Measurements from ENCODE around the gene CERS4. TPM values are rescaled to one million over a fixed set of nuclear protein-coding genes. Genes with fewer than 3 reads are reported as not detected.
"Not testable (repeated sequence)": the region's sequence is repeated elsewhere in the genome, so short reads cannot be mapped to it uniquely, and the experiment has no call there.

CERS4 gene
- total and polyA plus RNA-seq, 5 donors: 10.2 to 20.9 (median 17.7) TPM

- DNase-seq (peak in 1 of 3 donors; percentile 21), ATAC-seq (no peak)
- no peaks in the 10 kb centered on the region for H3K9me3 ChIP-seq (ENCODE audit: control insufficient read depth, low read length)
- intact Hi-C loops (cut with DNase I): loop anchor here (10.0 kb wide), 2 partner anchors 101 to 311 kb away; partner anchors contain the start of gene TIMM44 (in 3 of the 4)
- no peak overlapping the region for H3K4me3 ChIP-seq (ENCODE audit: low read length)
- H3K4me1 ChIP-seq (ENCODE audit: control insufficient read depth, insufficient read depth, low read length): no peaks in the 10 kb centered on the region
- H3K27me3 ChIP-seq (ENCODE audit: control insufficient read depth, insufficient read depth): no peaks in the 10 kb centered on the region
- H3K27ac ChIP-seq (ENCODE audit: low read length): no peak overlapping the region
- WGBS: 87% methylated on average over 18 of the region's 18 CpGs
Observed at GRCh38 chr19:8255426-8256125, 46.4 kb downstream of the CERS4 start.

GRCh38 chr19:8256276-8257051 is 47.3 kb downstream of the CERS4 start:
- DNase-seq: peak in 1 of 3 donors; percentile 21
- Histone ChIP-seq H3K4me3 (ENCODE audit: low read length) (no peak overlapping the region), H3K4me1 (ENCODE audit: control insufficient read depth, insufficient read depth, low read length) (no peaks in the 10 kb centered on the region), H3K27ac (ENCODE audit: low read length) (no peak overlapping the region), H3K27me3 (ENCODE audit: control insufficient read depth, insufficient read depth) (no peaks in the 10 kb centered on the region), H3K9me3 (ENCODE audit: control insufficient read depth, low read length) (no peaks in the 10 kb centered on the region)
- intact Hi-C loops (cut with DNase I): loop anchor here (10.0 kb wide), 2 partner anchors 102 to 312 kb away; partner anchors contain the start of gene TIMM44 (in 3 of the 4)
- ATAC-seq: no peak
- WGBS: 93% methylated on average over 15 of the region's 15 CpGs

- Histone ChIP-seq H3K4me1 (ENCODE audit: control insufficient read depth, insufficient read depth, low read length) (no peaks in the 10 kb centered on the region), H3K9me3 (ENCODE audit: control insufficient read depth, low read length) (no peaks in the 10 kb centered on the region), H3K27me3 (ENCODE audit: control insufficient read depth, insufficient read depth) (no peaks in the 10 kb centered on the region), H3K27ac (ENCODE audit: low read length) (no peak overlapping the region), H3K4me3 (ENCODE audit: low read length) (no peak overlapping the region)
- intact Hi-C loops (cut with DNase I): loop anchor here (10.0 kb wide), 2 partner anchors 102 to 312 kb away; partner anchors contain the start of gene TIMM44 (in 3 of the 4)
- ATAC-seq: no peak
- 67% methylated on average over 5 of the region's 5 CpGs for WGBS
- DNase-seq: peak in 1 of 3 donors; percentile 49
Observed at GRCh38 chr19:8257052-8257443, 47.9 kb downstream of the CERS4 start.

- WGBS: 90% methylated on average over 11 of the region's 11 CpGs
- intact Hi-C loops (cut with DNase I): loop anchor here (10.0 kb wide), 2 partner anchors 105 to 315 kb away; partner anchors contain the start of gene TIMM44 (in 3 of the 4)
- H3K27me3 ChIP-seq (ENCODE audit: control insufficient read depth, insufficient read depth): no peaks in the 10 kb centered on the region
- H3K9me3 ChIP-seq (ENCODE audit: control insufficient read depth, low read length): no peaks in the 10 kb centered on the region
- H3K27ac ChIP-seq (ENCODE audit: low read length): no peak overlapping the region
- no peak for ATAC-seq
- H3K4me3 ChIP-seq (ENCODE audit: low read length): no peak overlapping the region
- peak in 1 of 3 donors; percentile 26 for DNase-seq
- no peaks in the 10 kb centered on the region for H3K4me1 ChIP-seq (ENCODE audit: control insufficient read depth, insufficient read depth, low read length)
Observed at GRCh38 chr19:8259142-8259921, 50.2 kb downstream of the CERS4 start.

- WGBS: 92% methylated on average over 3 of the region's 3 CpGs
- no peak for DNase-seq
Observed at GRCh38 chr19:8259922-8260247, 50.7 kb downstream of the CERS4 start.

GRCh38 chr19:8261347-8261746 is 52.2 kb downstream of the CERS4 start:
- Histone ChIP-seq H3K27me3 (ENCODE audit: control insufficient read depth, insufficient read depth) (no peaks in the 10 kb centered on the region), H3K4me3 (ENCODE audit: low read length) (no peak overlapping the region), H3K4me1 (ENCODE audit: control insufficient read depth, insufficient read depth, low read length) (no peaks in the 10 kb centered on the region), H3K27ac (ENCODE audit: low read length) (no peak overlapping the region), H3K9me3 (ENCODE audit: control insufficient read depth, low read length) (no peaks in the 10 kb centered on the region)
- WGBS: 96% methylated on average over 9 of the region's 9 CpGs
- peak in 1 of 2 donors; percentile 7 for ATAC-seq
- intact Hi-C loops (cut with DNase I): no loop called here
- DNase-seq: peak in 1 of 3 donors; percentile 35

More at GRCh38 chr19:8259922-8260247, 50.7 kb downstream of the CERS4 start:
- intact Hi-C loops (cut with DNase I): loop anchor here (10.0 kb wide), 2 partner anchors 105 to 315 kb away; partner anchors contain the start of gene TIMM44 (in 3 of the 4)
- Histone ChIP-seq H3K27me3 (ENCODE audit: control insufficient read depth, insufficient read depth) (no peaks in the 10 kb centered on the region), H3K27ac (ENCODE audit: low read length) (no peak overlapping the region), H3K4me1 (ENCODE audit: control insufficient read depth, insufficient read depth, low read length) (no peaks in the 10 kb centered on the region), H3K9me3 (ENCODE audit: control insufficient read depth, low read length) (no peaks in the 10 kb centered on the region), H3K4me3 (ENCODE audit: low read length) (no peak overlapping the region)
- no peak for ATAC-seq

GRCh38 chr19:8261881-8262280 is 52.7 kb downstream of the CERS4 start:
- intact Hi-C loops (cut with DNase I): no loop called here
- no peak overlapping the region for H3K27ac ChIP-seq (ENCODE audit: low read length)
- no peaks in the 10 kb centered on the region for H3K27me3 ChIP-seq (ENCODE audit: control insufficient read depth, insufficient read depth)
- no peaks in the 10 kb centered on the region for H3K4me1 ChIP-seq (ENCODE audit: control insufficient read depth, insufficient read depth, low read length)
- no peaks in the 10 kb centered on the region for H3K9me3 ChIP-seq (ENCODE audit: control insufficient read depth, low read length)
- ATAC-seq: peak; percentile 13 to 40
- peak in 1 of 3 donors; percentile 50 for DNase-seq
- WGBS: 78% methylated on average over 14 of the region's 14 CpGs
- no peak overlapping the region for H3K4me3 ChIP-seq (ENCODE audit: low read length)

- Histone ChIP-seq H3K27ac (ENCODE audit: low read length) (no peak overlapping the region), H3K27me3 (ENCODE audit: control insufficient read depth, insufficient read depth) (no peaks in the 10 kb centered on the region), H3K4me3 (ENCODE audit: low read length) (no peak overlapping the region), H3K4me1 (ENCODE audit: control insufficient read depth, insufficient read depth, low read length) (no peaks in the 10 kb centered on the region), H3K9me3 (ENCODE audit: control insufficient read depth, low read length) (no peaks in the 10 kb centered on the region)
- intact Hi-C loops (cut with DNase I): no loop called here
- ATAC-seq (no peak), DNase-seq (peak in 1 of 3 donors; percentile 33)
- WGBS: 90% methylated on average over 6 of the region's 6 CpGs
Observed at GRCh38 chr19:8262431-8262830, 53.3 kb downstream of the CERS4 start.

- H3K4me3 ChIP-seq (ENCODE audit: low read length); H3K27me3 ChIP-seq (ENCODE audit: control insufficient read depth, insufficient read depth); DNase-seq; H3K9me3 ChIP-seq (ENCODE audit: control insufficient read depth, low read length); H3K27ac ChIP-seq (ENCODE audit: low read length); ATAC-seq; H3K4me1 ChIP-seq (ENCODE audit: control insufficient read depth, insufficient read depth, low read length); intact Hi-C loops (cut with DNase I): not testable (repeated sequence)
- WGBS: 95% methylated on average over 4 of the region's 4 CpGs
Observed at GRCh38 chr19:8264248-8264647, 55.1 kb downstream of the CERS4 start.

GRCh38 chr19:8265872-8266271 is 56.7 kb downstream of the CERS4 start:
- Histone ChIP-seq H3K4me1 (ENCODE audit: control insufficient read depth, insufficient read depth, low read length) (no peaks in the 10 kb centered on the region), H3K9me3 (ENCODE audit: control insufficient read depth, low read length) (no peaks in the 10 kb centered on the region), H3K4me3 (ENCODE audit: low read length) (no peak overlapping the region), H3K27me3 (ENCODE audit: control insufficient read depth, insufficient read depth) (no peaks in the 10 kb centered on the region), H3K27ac (ENCODE audit: low read length) (no peak overlapping the region)
- 78% methylated on average over 3 of the region's 3 CpGs for WGBS
- intact Hi-C loops (cut with DNase I): no loop called here
- no peak for DNase-seq
- ATAC-seq: no peak

All from right cardiac atrium (tissue), 5 donors.